Upper lobe of left lung (tissue), 6 donors: ENCODE measurements around the gene S100A5. TPM values are rescaled to one million over a fixed set of nuclear protein-coding genes. Genes with fewer than 3 reads are reported as not detected.

Experiments used
- ATAC-seq, 2 donors: fragments of 200-7000 bp; cut with Tn5 transposase; one replicate each; pipeline ENCODE4 v1.9.1; 2022; ENCODE audit warnings: mild to moderate bottlenecking in 2 of 2, moderate library complexity in 2 of 2; ENCODE audit not compliant: low FRiP score in 2 of 2
- DNase-seq, 2 donors: peaks; one replicate each; pipeline ENCODE4 v3.0.0-alpha.2; 2019 to 2020
- H3K27ac ChIP-seq, 4 donors: fragments of 200-600 bp; sonication (generic); one replicate each; pipeline ENCODE4 v1.5.1; 2016 to 2019
- H3K27me3 ChIP-seq, 4 donors: fragments of 200-600 bp; sonication (generic); one replicate each; pipeline ENCODE4 v1.5.1; 2017 to 2019
- H3K36me3 ChIP-seq, 4 donors: fragments of 200-600 bp; sonication (generic); one replicate each; pipeline ENCODE4 v1.5.1; 2016 to 2019
- H3K4me1 ChIP-seq, 4 donors: fragments of 200-600 bp; sonication (generic); one replicate each; pipeline ENCODE4 v1.5.1; 2018 to 2019
- H3K4me3 ChIP-seq, 4 donors: fragments of 200-600 bp; sonication (generic); one replicate each; pipeline ENCODE4 v1.5.1; 2017 to 2019; ENCODE audit warnings: mild to moderate bottlenecking in 2 of 4, moderate library complexity in 1 of 4
- H3K9me3 ChIP-seq, 4 donors: fragments of 200-600 bp; sonication (generic); one replicate each; pipeline ENCODE4 v1.5.1; 2018 to 2019
- EP300 ChIP-seq, 4 donors: sonication (generic); formaldehyde crosslinking; IDR thresholded peaks; one replicate each; pipeline ENCODE4 v1.5.1; 2017; ENCODE audit warnings: antibody characterized with exemption in 4 of 4, control low read depth in 2 of 4
- POLR2A ChIP-seq, 4 donors: fragments of 450-650 bp; IDR thresholded peaks; one replicate each; pipeline ENCODE4 v1.5.1; 2016 to 2017; ENCODE audit warnings: antibody characterized with exemption in 4 of 4, mild to moderate bottlenecking in 2 of 4
- POLR2AphosphoS5 ChIP-seq, 2 donors: sonication (generic); formaldehyde crosslinking; IDR thresholded peaks; one replicate each; pipeline ENCODE4 v1.5.1; 2017; ENCODE audit warnings: antibody characterized with exemption in 2 of 2
- WGBS, 2 donors: methylation state at CpG; one replicate each; pipeline ENCODE4 v1.1.5; 2017 to 2018; 5-methylcytosine and 5-hydroxymethylcytosine counted together
- total RNA-seq, 6 donors: library from RNA; depleted of rRNA in 4 of 6; stranded (reverse); fragments of >200 nt in 4 of 6; gene quantifications; one replicate each; pipeline versions ENCODE4 v1.1.0 to v1.2.1, GENCODE V29; 2016 to 2021
- TF ChIP-seq, protein P1 (sequence below), 6 experiments: fragments of 450-650 bp in 4 of 6; fragments of 200-600 bp in 2 of 6; sonication (generic) in 2 of 6; IDR thresholded peaks; one replicate each; pipeline ENCODE4 v1.5.1; 2016 to 2019; ENCODE audit warnings: antibody characterized with exemption in 6 of 6
- donor health status: DM: no; HTN: no; CAD: no; lungs with moderate emphysema.
- donor health status: DM: no; HTN: yes; CAD: no; lungs with severe emphysema.

Gene S100A5
- total RNA-seq, 6 donors from 2014 or later, result not detected

DNA sequence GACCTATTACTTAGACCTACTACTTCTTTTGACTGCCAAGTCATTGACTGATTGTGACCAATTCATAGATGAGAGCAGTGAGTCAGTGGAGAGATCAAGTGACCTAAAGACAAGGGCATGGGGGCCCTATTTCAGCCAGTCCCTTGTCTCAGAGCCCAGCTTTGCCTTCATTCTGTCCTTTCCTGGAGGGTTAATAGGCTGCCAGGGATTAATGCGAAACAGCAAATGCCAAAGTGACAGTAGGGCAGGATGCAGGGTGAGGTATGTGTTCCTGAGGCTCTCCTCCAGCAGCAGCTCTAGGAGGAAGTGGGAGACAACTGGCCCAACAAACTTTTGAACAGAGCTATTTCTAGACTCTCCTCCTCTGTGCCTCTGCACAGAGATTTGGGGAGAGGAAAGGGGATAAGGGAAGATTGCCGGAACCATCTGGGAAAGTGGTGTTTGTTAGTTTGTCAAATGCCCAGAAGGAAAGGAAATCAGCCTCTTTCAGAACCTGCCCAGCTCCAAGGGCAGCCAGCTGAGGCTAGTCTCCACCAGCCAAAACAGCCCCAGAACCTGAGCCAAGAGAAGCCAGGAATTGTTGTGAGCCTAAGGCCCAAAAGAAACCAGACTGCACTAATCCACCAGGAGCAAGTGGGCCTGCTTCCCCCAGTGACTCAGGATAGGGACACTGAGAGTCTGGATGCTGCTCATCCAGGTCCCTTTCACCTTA, 13.3 kb upstream of the S100A5 start:
- Histone ChIP-seq H3K9me3 (no peaks in the 10 kb centered on the region), H3K27me3 (no peaks in the 10 kb centered on the region), H3K4me1 (peaks cover 27 to 52% (median 45%) of the 10 kb centered on the region in 4 donors), H3K4me3 (no peak overlapping the region), H3K27ac (peak overlapping the region; percentile 58 to 87 (median 65)), H3K36me3 (no peaks in the 10 kb centered on the region)
- DNase-seq (no peak), ATAC-seq (peak in 1 of 2 donors; percentile 27)
- TF ChIP-seq EP300 (IDR thresholded peaks at IDR 0.05) (no peak), POLR2A (IDR thresholded peaks at IDR 0.05) (no peak), POLR2AphosphoS5 (IDR thresholded peaks at IDR 0.05) (no peak)
- TF ChIP-seq, protein P1, sequence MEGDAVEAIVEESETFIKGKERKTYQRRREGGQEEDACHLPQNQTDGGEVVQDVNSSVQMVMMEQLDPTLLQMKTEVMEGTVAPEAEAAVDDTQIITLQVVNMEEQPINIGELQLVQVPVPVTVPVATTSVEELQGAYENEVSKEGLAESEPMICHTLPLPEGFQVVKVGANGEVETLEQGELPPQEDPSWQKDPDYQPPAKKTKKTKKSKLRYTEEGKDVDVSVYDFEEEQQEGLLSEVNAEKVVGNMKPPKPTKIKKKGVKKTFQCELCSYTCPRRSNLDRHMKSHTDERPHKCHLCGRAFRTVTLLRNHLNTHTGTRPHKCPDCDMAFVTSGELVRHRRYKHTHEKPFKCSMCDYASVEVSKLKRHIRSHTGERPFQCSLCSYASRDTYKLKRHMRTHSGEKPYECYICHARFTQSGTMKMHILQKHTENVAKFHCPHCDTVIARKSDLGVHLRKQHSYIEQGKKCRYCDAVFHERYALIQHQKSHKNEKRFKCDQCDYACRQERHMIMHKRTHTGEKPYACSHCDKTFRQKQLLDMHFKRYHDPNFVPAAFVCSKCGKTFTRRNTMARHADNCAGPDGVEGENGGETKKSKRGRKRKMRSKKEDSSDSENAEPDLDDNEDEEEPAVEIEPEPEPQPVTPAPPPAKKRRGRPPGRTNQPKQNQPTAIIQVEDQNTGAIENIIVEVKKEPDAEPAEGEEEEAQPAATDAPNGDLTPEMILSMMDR (IDR thresholded peaks at IDR 0.05), result no peak
- WGBS, 2 donors, result 37 to 48% methylated on average over 2 of the region's 2 CpGs

GRCh38 chr1:153553096-153553495, 12.4 kb upstream of the S100A5 start:
- TF ChIP-seq, protein P1 (IDR thresholded peaks at IDR 0.05), result no peak
- TF ChIP-seq POLR2A (IDR thresholded peaks at IDR 0.05) (no peak), POLR2AphosphoS5 (IDR thresholded peaks at IDR 0.05) (no peak), EP300 (IDR thresholded peaks at IDR 0.05) (no peak)
- no peak overlapping the region for H3K4me3 ChIP-seq
- H3K4me1 ChIP-seq, result peaks cover 34 to 61% (median 52%) of the 10 kb centered on the region in 4 donors
- no peak for ATAC-seq
- H3K27me3 ChIP-seq, result no peaks in the 10 kb centered on the region
- H3K9me3 ChIP-seq, result no peaks in the 10 kb centered on the region
- DNase-seq, result no peak
- 92 to 95% methylated on average over 12 of the region's 12 CpGs for WGBS, 2 donors
- no peaks in the 10 kb centered on the region for H3K36me3 ChIP-seq
- H3K27ac ChIP-seq, result peak overlapping the region; percentile 58 to 87 (median 65)

GRCh38 chr1:153552335-153552734, 11.6 kb upstream of the S100A5 start:
- no peaks in the 10 kb centered on the region for H3K36me3 ChIP-seq
- H3K9me3 ChIP-seq, result no peaks in the 10 kb centered on the region
- TF ChIP-seq POLR2AphosphoS5 (IDR thresholded peaks at IDR 0.05) (no peak), EP300 (IDR thresholded peaks at IDR 0.05) (no peak), POLR2A (IDR thresholded peaks at IDR 0.05) (no peak)
- TF ChIP-seq, protein P1 (IDR thresholded peaks at IDR 0.05), result peak in 1 of 6 experiments; percentile 21
- H3K4me3 ChIP-seq, result no peak overlapping the region
- no peak for DNase-seq
- WGBS, 2 donors, result 72 to 89% methylated on average over 8 of the region's 8 CpGs
- no peaks in the 10 kb centered on the region for H3K27me3 ChIP-seq
- no peak for ATAC-seq
- peaks cover 41 to 69% (median 58%) of the 10 kb centered on the region in 4 donors for H3K4me1 ChIP-seq
- H3K27ac ChIP-seq, result peak overlapping the region in 3 of 4 donors; percentile 58 to 87 (median 69)

DNA sequence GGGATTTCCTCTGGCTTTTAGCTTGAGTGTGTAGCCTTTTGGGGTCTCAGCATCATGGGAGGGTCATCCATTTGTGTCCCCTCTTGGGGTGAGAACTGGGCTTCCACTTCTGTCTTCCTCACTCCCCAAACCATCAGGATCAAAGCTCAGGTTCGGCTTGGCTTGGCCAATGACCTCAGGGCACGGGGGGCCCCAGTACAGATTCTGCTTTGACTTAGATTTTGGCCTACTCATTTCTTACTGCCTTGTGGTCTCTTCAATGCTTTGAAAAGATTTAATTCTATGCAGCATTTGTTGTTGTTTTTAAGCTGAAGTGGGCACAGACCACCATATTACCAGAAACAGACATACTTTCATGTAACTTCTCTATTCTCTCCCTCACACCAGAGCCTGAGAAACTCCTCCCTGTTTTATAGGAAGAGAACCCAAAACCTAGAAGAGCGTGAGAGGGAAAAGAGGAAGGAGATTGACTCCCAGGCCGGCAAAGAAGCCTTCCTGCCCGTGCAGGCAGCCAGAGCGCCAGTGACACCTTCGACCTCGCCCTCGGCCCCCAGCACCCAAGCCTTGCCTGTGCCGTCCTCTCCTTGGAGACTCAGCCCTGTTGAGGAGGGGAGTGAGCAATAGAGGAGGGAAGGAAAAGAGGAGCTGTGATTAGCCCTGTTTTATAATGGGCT, 10.2 kb upstream of the S100A5 start:
- Histone ChIP-seq H3K27me3 (no peaks in the 10 kb centered on the region), H3K4me1 (peaks cover 52 to 83% (median 71%) of the 10 kb centered on the region in 4 donors), H3K9me3 (no peaks in the 10 kb centered on the region), H3K4me3 (no peak overlapping the region), H3K36me3 (no peaks in the 10 kb centered on the region), H3K27ac (peak overlapping the region; percentile 48 to 71 (median 68))
- DNase-seq, result no peak
- 65 to 77% methylated on average over 10 of the region's 10 CpGs for WGBS, 2 donors
- peak in 1 of 2 donors; percentile 11 for ATAC-seq
- no peak for TF ChIP-seq EP300 (IDR thresholded peaks at IDR 0.05)
- TF ChIP-seq, protein P1 (IDR thresholded peaks at IDR 0.05), result no peak
